Measurements from ENCODE around the gene SSC4D.
"Not testable (repeated sequence)": the region's sequence is repeated elsewhere in the genome, so short reads cannot be mapped to it uniquely, and the experiment has no call there.

Gene SSC4D

GRCh38 chr7:76400248-76400647 is 9.2 kb downstream of the SSC4D start:
- Histone ChIP-seq H3K27ac (no peak overlapping the region), H3K27me3 (ENCODE audit: insufficient read depth, low read depth, severe bottlenecking) (no peaks in the 10 kb centered on the region), H3K36me3 (no peaks in the 10 kb centered on the region), H3K4me3 (ENCODE audit: low read depth, low read length) (no peak overlapping the region), H3K9me3 (ENCODE audit: severe bottlenecking) (no peaks in the 10 kb centered on the region)
- no peak for DNase-seq
- no peak for TF ChIP-seq CTCF (IDR thresholded peaks at IDR 0.05; ENCODE audit: low read depth, low read length)

GRCh38 chr7:76397409-76398183 is 11.9 kb downstream of the SSC4D start:
- no peak for DNase-seq
- no peaks in the 10 kb centered on the region for H3K27me3 ChIP-seq (ENCODE audit: insufficient read depth, low read depth, severe bottlenecking)

GRCh38 chr7:76396864-76397263 is 12.6 kb downstream of the SSC4D start:
- Histone ChIP-seq H3K36me3 (no peaks in the 10 kb centered on the region), H3K9me3 (ENCODE audit: severe bottlenecking) (no peaks in the 10 kb centered on the region), H3K27me3 (ENCODE audit: insufficient read depth, low read depth, severe bottlenecking) (no peaks in the 10 kb centered on the region), H3K4me3 (ENCODE audit: low read depth, low read length) (no peak overlapping the region), H3K27ac (no peak overlapping the region)
- no peak for TF ChIP-seq CTCF (IDR thresholded peaks at IDR 0.05; ENCODE audit: low read depth, low read length)
- no peak for DNase-seq

More at GRCh38 chr7:76397409-76398183, 11.9 kb downstream of the SSC4D start:
- H3K27ac ChIP-seq: no peak overlapping the region
- no peaks in the 10 kb centered on the region for H3K9me3 ChIP-seq (ENCODE audit: severe bottlenecking)
- H3K4me3 ChIP-seq (ENCODE audit: low read depth, low read length): no peak overlapping the region
- TF ChIP-seq CTCF (IDR thresholded peaks at IDR 0.05; ENCODE audit: low read depth, low read length): no peak
- no peaks in the 10 kb centered on the region for H3K36me3 ChIP-seq

GRCh38 chr7:76395965-76396726 is 13.4 kb downstream of the SSC4D start:
- peak overlapping the region; percentile 50; the same call in 1 of the 2 replicates for H3K27ac ChIP-seq
- no peak for DNase-seq
- no peaks in the 10 kb centered on the region for H3K9me3 ChIP-seq (ENCODE audit: severe bottlenecking)
- no peak overlapping the region for H3K4me3 ChIP-seq (ENCODE audit: low read depth, low read length)
- no peaks in the 10 kb centered on the region for H3K27me3 ChIP-seq (ENCODE audit: insufficient read depth, low read depth, severe bottlenecking)
- no peaks in the 10 kb centered on the region for H3K36me3 ChIP-seq
- TF ChIP-seq CTCF (IDR thresholded peaks at IDR 0.05; ENCODE audit: low read depth, low read length): no peak

- not testable (repeated sequence) for H3K9me3 ChIP-seq (ENCODE audit: severe bottlenecking); H3K36me3 ChIP-seq; DNase-seq; H3K4me3 ChIP-seq (ENCODE audit: low read depth, low read length); H3K27me3 ChIP-seq (ENCODE audit: insufficient read depth, low read depth, severe bottlenecking)
- peak overlapping the region; percentile 50 for H3K27ac ChIP-seq
These were observed 13.9 kb downstream of the SSC4D start for GRCh38 chr7:76395605-76395964.

GRCh38 chr7:76394957-76395356 is 14.5 kb downstream of the SSC4D start:
- Histone ChIP-seq H3K27ac (peak overlapping the region; percentile 50), H3K27me3 (ENCODE audit: insufficient read depth, low read depth, severe bottlenecking) (no peaks in the 10 kb centered on the region), H3K36me3 (no peaks in the 10 kb centered on the region), H3K9me3 (ENCODE audit: severe bottlenecking) (no peaks in the 10 kb centered on the region), H3K4me3 (ENCODE audit: low read depth, low read length) (no peak overlapping the region)
- TF ChIP-seq CTCF (IDR thresholded peaks at IDR 0.05; ENCODE audit: low read depth, low read length): no peak
- no peak for DNase-seq
